ENCODE data around the gene SKAP1.
A peak's percentile ranks its signal among the peaks of the same experiment; 100 is the strongest.

Gene SKAP1

DNA sequence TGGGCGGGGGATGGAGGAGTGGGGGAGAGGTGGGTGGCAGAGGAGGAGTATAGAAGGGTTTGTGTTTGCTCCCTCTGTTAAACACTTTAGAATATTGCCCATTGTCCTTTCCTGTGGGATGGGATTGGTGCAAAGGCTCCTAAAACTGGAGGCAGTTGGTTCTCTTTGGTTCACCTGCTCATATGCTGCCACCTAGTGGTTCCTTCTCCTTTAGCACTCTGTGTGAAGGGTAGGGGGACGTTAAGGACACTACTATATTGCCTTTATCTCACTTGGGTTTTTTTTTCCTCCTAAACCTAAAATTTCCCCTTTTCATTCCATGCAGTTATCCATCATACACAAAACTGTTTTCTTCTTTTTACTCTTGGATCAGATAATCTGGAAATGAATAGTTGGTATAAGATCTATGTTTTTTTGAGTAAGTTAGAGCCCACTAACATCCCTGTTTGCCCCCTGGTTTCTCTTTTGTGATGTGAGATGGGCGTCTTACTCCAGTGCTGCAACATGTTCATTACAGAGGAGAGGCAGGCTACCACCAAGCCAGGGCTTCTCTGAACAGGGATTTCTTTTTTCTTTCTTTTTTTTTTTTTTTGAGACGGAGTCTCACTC lies 298.7 kb downstream of the SKAP1 start:
- Histone ChIP-seq H3K9ac (ENCODE audit: low read depth, low read length, poor library complexity, severe bottlenecking) (no peak overlapping the region), H3K9me3 (ENCODE audit: insufficient read depth, low read depth, low read length) (no peaks in the 10 kb centered on the region), H4K20me1 (ENCODE audit: insufficient read depth, low read length, poor library complexity, severe bottlenecking) (no peaks in the 10 kb centered on the region), H3K27me3 (ENCODE audit: insufficient read depth, low read length, poor library complexity, severe bottlenecking) (no peaks in the 10 kb centered on the region), H3K4me1 (ENCODE audit: insufficient read depth, low read length, poor library complexity, severe bottlenecking) (no peaks in the 10 kb centered on the region), H3K4me2 (ENCODE audit: low read depth, low read length, poor library complexity, severe bottlenecking) (no peak overlapping the region), H3F3A (ENCODE audit: low read depth) (no peaks in the 10 kb centered on the region), H3K9me2 (replicated peaks; ENCODE audit: low read depth, low read length) (no peaks in the 10 kb centered on the region), H3K36me3 (ENCODE audit: insufficient read depth, low read length) (no peaks in the 10 kb centered on the region), H3K79me2 (ENCODE audit: insufficient read depth, low read length) (no peaks in the 10 kb centered on the region), H3K4me3 (ENCODE audit: low read length, poor library complexity, severe bottlenecking) (no peak overlapping the region), H2AFZ (ENCODE audit: low read length) (no peak overlapping the region)
- TF ChIP-seq EZH2phosphoT487 (IDR thresholded peaks at IDR 0.05; ENCODE audit: borderline replicate concordance) (no peak), CTCF (conservative IDR thresholded peaks at IDR 0.05; ENCODE audit: low read length) (peak; percentile 91)

DNA sequence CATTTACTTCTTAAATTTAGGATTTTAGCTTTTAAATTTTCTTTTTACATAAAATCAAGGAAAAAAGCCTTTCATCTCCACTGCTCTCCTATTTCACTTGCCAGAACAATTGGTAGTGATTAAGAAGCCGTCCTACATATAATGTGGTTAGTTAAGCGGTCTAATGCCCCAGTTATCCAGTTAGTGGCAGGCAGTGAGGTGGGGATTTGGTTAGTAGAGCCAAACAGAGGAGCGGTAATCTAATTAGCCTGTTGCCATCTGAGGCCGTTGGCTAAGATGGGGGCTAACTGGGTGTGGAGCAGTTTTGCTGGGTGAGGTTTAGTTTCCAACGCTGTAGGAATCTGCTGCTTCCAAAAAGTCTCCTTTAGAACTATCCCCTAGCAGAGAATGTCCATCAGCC lies 300.0 kb downstream of the SKAP1 start:
- H2AFZ ChIP-seq (ENCODE audit: low read length) = no peak overlapping the region
- no peaks in the 10 kb centered on the region for H3K27me3 ChIP-seq (ENCODE audit: insufficient read depth, low read length, poor library complexity, severe bottlenecking)
- no peaks in the 10 kb centered on the region for H3K79me2 ChIP-seq (ENCODE audit: insufficient read depth, low read length)
- TF ChIP-seq CTCF (conservative IDR thresholded peaks at IDR 0.05; ENCODE audit: low read length) (no peak), EZH2phosphoT487 (IDR thresholded peaks at IDR 0.05; ENCODE audit: borderline replicate concordance) (no peak)
- H3F3A ChIP-seq (ENCODE audit: low read depth) = no peaks in the 10 kb centered on the region
- no peak overlapping the region for H3K4me2 ChIP-seq (ENCODE audit: low read depth, low read length, poor library complexity, severe bottlenecking)
- H3K9ac ChIP-seq (ENCODE audit: low read depth, low read length, poor library complexity, severe bottlenecking) = no peak overlapping the region
- no peaks in the 10 kb centered on the region for H4K20me1 ChIP-seq (ENCODE audit: insufficient read depth, low read length, poor library complexity, severe bottlenecking)
- no peaks in the 10 kb centered on the region for H3K36me3 ChIP-seq (ENCODE audit: insufficient read depth, low read length)
- no peaks in the 10 kb centered on the region for H3K9me2 ChIP-seq (replicated peaks; ENCODE audit: low read depth, low read length)
- H3K4me3 ChIP-seq (ENCODE audit: low read length, poor library complexity, severe bottlenecking) = no peak overlapping the region
- no peaks in the 10 kb centered on the region for H3K4me1 ChIP-seq (ENCODE audit: insufficient read depth, low read length, poor library complexity, severe bottlenecking)
- no peaks in the 10 kb centered on the region for H3K9me3 ChIP-seq (ENCODE audit: insufficient read depth, low read depth, low read length)

- Histone ChIP-seq H3K4me2 (ENCODE audit: low read depth, low read length, poor library complexity, severe bottlenecking) (no peak overlapping the region), H3F3A (ENCODE audit: low read depth) (no peaks in the 10 kb centered on the region), H3K4me3 (ENCODE audit: low read length, poor library complexity, severe bottlenecking) (no peak overlapping the region), H3K9ac (ENCODE audit: low read depth, low read length, poor library complexity, severe bottlenecking) (no peak overlapping the region), H2AFZ (ENCODE audit: low read length) (no peak overlapping the region), H3K9me3 (ENCODE audit: insufficient read depth, low read depth, low read length) (no peaks in the 10 kb centered on the region), H3K4me1 (ENCODE audit: insufficient read depth, low read length, poor library complexity, severe bottlenecking) (no peaks in the 10 kb centered on the region), H3K27me3 (ENCODE audit: insufficient read depth, low read length, poor library complexity, severe bottlenecking) (no peaks in the 10 kb centered on the region), H3K9me2 (replicated peaks; ENCODE audit: low read depth, low read length) (no peaks in the 10 kb centered on the region), H3K36me3 (ENCODE audit: insufficient read depth, low read length) (peaks cover 3% of the 10 kb centered on the region; the same call in 1 of the 2 replicates), H3K79me2 (ENCODE audit: insufficient read depth, low read length) (no peaks in the 10 kb centered on the region), H4K20me1 (ENCODE audit: insufficient read depth, low read length, poor library complexity, severe bottlenecking) (no peaks in the 10 kb centered on the region)
- no peak for TF ChIP-seq CTCF (conservative IDR thresholded peaks at IDR 0.05; ENCODE audit: low read length)
- no peak for TF ChIP-seq EZH2phosphoT487 (IDR thresholded peaks at IDR 0.05; ENCODE audit: borderline replicate concordance)
Observed at GRCh38 chr17:48128400-48128799, 301.6 kb downstream of the SKAP1 start.
